Measurements from ENCODE around the gene RANBP1.

RANBP1 gene

DNA sequence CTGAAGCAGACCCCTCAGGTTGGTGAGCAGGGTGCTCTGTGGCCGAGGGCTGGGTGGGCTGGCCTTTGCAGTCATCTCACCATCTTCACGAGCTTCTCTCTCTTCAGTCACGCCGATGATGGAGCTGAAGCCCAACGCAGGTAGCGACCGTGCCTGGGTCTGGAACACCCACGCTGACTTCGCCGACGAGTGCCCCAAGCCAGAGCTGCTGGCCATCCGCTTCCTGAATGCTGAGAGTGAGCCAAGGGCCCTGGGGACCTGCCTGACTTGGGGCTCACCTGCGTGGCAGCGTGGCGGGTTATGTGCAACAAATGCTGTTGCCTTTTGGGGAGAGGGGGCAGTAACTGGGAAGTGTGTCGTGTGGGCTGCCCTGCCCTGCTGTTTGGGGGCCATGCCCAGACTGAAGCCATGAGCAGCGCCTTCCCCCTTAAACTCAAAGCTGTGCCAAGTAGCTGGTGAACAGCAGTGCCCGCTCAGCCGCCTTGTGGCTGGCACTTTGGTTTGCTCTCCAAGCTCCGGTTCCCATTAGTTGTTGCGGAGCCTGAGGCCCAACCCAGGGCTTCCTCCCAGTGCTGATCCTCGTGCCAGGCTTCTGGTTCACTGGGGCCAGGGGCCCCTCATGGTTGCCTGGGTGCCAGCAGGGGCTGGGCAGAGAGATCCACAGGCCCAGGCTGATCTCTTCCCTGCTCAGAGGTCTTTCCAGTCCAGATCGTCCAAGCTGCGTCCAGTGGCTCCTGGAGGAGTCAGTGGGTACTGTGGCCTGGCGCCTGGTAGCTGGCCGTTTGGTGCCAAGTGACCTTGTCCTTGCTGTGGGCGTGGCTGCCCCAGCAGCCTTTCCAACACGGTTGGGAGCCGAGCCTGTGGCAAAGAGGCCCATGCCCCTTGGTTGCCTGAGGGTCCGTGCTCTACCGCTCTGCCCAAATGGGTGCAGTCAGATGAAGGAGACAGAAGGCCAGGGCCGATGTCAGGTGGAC lies 9.6 kb downstream of the RANBP1 start:
- no peak for DNase-seq

DNA sequence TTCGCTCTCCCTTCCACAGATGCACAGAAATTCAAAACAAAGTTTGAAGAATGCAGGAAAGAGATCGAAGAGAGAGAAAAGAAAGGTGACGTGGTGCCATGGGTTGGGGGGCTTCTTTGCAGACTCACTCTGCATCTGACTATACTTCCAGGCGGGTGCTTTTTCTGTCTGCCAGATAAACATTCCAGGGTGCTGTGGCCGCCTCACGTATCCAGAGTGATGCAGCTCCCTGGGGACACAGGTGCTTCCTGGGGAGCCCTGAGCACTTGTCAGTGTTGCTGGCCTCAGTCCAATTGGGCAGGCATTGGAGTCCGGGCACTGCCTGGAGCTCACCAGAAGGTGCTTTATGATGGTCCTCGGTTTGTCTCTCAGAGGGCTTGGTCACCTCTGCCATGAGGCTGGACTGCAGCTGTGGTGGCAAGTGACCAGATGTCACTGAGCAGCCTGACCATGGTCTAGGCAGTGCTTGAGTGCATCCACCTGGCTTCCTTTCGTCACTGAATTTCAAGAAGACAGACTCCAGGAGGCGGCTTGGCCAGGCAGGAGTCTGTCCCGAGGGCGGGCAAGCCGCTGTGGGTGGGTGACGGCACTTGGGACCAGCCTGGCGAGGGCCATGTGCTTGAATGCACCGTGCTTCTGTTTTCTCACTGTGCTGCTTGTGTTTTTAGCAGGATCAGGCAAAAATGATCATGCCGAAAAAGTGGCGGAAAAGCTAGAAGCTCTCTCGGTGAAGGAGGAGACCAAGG lies 10.6 kb downstream of the RANBP1 start:
- no peak for DNase-seq

DNA sequence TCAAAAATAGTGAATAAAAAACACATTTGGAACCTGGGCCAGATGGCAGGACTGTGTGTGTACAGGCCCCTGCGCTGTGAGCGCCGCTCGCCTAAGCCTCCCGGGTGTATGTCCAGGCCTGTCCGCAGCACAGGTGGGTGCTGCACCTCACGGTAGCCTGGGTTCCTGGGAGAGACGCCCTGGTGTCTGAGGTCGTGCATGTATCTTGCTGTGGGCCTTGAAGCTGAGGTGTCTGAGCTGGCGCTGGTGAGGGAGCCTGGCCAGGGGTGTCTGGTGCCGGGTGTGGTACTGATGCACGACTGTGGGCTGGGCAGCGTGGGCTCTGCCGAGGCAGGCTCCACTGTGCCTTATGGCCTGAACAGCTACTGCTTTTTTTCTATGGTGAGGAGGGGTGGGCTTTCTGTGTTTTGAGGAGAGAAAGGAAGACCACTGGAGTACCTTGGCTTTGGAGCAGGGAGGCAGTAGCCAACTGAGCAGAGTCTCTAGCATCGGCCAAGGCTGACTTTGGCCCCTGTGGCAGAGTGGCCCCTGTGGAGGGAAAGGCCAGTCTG lies 11.5 kb downstream of the RANBP1 start:
- DNase-seq = no peak

DNA sequence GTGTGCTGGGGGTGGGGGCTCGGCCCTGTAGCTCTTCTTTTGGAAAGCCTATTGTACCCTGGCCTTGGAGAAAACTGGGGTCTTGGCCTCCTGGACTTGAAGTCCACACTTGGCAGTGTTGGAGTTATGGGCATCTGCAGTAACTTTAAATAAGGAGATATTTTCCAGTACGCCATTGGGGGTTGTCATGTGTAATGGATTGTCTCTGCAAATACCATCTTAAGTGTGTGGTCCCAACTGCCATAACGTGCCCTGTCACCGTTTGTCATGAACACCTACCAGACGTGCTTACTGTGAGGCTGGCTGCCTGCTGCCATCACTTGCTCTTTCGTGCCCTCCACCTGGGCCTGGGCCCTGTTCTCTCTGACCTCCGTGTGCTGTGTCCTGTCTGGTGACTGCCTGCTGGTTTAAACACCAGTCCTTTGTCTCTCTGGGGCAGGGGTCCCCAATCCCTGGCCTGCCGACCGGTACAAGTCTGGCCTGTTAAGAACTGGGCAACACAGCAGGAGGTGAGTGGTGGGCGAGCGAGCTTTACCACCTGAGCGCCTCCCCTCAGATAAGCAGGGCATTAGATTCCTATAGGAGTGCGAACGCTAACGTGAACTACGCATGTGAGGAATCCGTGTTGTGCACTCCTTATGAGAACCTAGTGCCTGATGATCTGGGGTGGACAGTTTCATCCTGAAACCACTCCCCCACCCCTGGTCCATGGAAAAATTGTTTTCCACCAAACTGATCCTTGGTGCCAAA lies 12.1 kb downstream of the RANBP1 start:
- DNase-seq = no peak

DNA sequence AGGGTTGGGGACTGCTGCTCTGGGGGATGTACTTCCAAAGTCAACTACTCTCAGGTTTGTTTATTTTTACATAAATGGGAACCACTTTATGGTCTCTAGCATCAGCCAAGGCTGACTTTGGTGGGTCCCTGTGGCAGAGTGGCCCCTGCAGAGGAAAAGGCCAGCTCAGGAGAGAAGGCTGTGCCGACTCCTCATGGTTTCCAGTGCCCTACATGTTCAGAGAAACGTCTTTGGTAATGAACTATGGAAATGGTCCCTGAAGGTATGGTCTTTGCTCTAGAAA lies 12.7 kb downstream of the RANBP1 start:
- no peak for DNase-seq

DNA sequence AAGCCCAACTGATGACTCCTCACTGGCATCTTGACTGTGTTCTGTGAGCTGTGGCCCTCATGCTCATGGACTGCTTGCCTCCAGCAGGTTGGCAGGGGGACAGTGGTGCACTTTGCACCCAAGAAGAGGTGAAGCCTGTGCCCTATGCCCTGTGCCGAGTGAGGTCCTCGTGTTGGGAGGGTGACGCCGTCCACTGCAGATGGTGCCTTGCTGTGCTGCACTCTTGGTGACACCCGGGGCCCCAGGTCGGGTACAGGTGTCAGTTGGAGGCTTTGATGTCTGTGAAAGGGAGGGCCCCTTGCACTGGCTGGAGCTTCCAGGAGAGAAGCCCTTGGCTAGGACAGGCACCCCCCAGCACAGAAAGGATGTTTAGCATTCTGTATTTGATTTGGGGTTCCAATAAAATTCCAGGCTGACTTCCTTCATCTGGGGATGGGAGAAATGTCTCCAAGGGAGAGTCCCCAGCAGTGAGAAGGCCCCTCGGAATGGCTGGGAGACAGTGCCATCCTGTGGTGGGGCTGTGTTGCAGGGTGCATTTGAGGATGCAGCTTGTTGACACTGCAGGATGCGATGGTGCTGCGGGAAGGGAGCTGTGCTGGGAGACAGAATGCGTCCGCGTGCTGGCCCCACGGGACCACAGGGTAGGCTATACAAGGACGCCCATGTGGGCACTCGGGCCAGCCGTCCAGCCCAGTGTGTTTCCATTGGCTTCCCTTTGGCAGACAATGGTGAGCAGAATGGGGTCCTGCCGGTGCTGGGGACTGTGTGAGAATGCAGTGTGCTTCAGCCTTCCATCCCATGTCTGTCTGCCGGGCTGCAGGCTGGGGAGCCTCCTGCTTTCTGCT lies 13.2 kb downstream of the RANBP1 start:
- DNase-seq = peak in 3 of 14 donors; percentile 5 to 34 (median 12)

DNA sequence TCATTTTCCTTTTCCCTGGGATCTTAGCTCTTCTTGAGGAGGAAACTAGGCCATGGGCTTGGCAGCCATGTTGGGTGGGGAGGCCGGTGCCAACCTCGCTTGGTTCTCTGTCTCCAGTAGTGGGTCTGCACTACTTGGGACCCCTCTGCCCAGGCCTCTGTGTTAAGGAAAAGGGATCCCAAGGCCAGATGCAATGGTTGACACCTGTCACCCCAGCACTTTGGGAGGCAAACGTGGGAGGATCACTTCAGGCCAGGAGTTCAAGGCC lies 13.8 kb downstream of the RANBP1 start:
- DNase-seq = no peak

DNA sequence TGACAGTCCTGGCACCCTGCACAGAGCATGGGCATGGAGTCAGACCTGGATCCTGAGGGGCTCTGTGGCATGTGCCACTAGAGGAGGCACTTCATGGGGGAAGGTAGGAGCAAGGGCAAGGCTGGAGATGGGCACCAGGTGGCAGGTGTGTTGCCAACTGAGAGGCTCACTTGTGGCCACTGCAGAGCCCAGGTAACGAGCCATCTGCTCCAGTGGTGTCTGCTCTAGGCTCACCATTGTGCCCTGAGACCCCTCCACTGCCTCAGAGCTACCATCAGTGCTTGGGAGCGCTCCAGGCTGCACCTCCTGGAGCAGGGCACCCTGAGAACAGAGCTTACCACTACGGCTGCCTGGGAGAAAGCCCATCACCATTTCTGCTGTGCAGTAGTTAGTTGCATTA lies 14.4 kb downstream of the RANBP1 start:
- DNase-seq = no peak

DNA sequence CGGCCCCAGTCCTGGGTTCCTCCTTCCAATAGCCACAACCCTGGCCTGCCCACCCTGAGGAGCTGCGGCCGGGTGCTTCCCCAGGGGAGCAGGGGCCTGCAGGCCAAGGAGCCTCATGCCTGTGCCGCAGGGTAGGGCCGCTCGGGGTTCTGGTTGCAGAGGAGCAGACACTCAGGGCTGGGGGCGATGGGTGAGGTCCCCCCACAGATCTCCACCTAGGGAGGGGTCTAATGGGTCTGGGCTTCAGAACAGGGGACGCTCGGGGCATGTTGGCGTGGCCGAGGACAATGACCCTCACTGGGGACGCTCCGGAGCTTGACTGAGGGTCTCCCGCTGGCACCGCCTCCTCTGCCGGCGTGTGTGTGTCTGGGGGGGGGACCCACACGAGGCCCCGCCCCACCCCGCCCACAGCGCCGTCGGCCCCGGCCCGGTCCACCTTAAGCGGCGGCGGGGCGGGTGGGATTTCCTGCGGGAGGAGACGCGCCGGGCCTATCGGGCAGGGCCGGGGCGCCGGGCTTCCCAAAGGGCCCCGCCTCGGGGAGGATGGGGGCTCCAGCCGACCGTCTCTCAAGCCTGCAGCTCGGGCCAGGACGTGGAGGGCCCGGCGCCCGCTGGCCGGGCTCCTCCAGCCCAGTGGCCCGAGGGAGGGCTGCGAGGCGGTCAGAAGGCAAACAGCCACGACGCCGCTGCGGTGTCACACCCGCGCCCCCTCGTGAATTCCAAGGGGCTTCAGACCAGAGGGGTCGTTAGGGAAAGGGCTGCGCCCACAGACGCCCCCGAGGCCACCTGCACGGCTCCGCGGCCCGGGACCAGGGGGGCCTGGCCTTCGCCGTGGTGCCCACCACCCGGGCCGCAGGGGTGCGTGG lies 15.1 kb downstream of the RANBP1 start:
- peak; percentile 23 to 86 (median 59) for DNase-seq

DNA sequence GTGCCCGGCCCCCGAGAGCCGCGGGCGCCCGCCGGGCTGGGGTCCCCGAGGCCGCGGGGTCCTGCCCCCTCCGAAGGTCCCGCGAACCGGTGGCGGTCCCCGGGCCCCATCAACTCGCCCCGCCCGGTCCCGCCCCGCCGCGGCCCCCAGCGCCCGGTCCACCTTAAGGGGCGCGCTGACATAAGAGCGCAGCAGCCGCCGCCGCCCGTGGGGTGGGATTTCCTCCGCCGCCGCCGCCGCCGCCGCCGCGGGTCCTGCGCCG lies 15.6 kb downstream of the RANBP1 start, which contains the start of gene ZDHHC8:
Gene ZDHHC8, plus strand, starts transcription at position 208 of the 262 bp plus-strand sequence. CDS start 144 bp downstream, outside the sequence.
- peak in 6 of 14 donors; percentile 24 to 68 (median 56) for DNase-seq

DNA sequence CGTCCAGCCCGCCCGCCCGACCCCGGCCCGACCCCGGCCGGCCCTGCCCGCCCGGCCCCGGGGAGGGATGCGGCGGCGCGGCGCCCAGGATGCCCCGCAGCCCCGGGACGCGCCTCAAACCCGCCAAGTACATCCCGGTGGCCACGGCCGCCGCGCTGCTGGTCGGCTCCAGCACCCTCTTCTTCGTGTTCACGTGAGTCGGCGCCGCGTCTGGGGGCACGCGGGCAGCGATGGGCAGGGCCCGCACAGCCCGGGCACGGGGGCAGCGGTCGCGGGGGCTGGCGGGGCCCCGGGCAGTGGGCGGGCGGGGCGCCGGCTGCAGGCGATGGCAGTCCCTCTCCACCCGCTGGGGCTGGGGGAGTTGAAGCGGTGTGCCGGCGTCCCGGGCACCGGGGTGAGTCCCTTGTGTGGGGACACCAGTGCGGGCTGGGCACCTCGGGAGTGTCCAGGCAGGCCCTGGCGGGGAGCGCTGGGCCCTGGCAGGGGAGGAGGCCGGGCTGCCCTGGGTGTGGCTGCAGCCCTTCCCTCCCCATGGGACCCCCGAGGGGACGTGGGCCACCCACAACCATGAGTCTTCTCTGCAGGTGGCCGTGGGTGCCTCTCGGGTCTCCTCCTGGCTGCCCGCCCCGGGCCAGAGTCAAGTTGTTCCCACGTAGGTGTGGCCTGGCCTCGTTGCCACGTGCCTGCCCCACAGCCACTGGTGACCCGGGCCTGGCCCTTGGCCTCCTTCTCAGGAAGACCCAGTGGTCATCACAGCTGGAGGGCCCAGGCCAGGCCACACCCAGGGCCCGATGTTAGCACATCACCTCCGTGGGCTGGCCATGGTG lies 16.2 kb downstream of the RANBP1 start:
- DNase-seq = peak in 3 of 14 donors; percentile 23 to 57 (median 39)

DNA sequence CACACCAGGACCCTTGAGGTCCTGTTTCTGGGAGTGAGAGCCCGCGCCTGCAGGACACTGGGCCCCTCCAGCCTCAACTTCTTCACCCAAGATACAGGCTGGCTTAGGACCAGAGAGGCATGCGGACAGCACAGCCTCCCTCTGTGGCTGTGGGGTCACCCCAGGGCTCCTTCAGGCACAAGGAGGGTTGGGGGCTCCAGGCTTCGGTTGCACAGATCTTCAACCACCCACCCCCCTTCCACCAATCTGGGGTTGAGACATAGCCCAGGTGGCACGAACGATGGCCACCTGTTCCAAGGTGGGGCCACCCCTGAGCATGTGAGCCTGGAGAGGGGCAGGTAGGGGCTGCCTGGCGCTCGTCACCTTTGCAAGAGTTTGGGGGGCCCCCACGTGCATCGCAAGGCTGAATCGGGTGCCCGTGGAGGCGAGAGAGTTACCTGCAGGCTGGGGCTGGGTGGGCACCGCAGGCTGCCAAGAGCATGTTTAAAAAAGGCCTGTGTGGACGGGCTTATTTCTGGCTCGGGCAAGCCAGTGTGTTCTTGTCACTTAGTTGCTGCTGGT lies 16.9 kb downstream of the RANBP1 start:
- DNase-seq = no peak

DNA sequence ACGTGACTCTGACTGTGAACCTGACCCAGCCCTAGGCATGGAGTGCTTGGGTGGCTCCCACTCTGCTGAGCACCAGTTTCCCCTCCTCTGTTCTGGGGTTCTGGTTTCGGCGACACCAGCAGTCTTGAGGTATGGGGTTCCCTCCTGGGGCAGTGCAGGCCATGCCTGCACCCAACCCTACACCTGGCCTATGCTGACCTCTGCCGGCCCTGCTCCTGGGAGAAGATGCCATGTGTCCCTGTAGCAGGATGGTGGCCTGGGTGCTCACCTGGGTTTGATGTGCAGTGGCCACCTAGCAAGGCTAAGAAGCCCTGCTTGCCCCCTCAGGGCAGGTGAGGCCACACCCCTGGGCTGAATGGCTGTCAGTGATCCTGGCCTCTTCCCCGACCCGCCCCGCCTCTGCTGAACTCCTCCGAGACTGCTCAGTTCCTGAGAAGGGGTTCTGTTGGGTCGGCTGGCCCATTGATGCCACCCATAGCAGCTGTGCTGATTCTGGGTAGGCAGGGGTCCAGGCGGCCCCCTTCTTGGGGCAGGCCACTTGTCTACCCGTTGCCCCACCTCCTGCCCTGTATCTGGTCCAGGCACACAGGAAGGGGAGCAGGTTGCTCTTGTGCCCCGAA lies 18.1 kb downstream of the RANBP1 start:
- no peak for DNase-seq

DNA sequence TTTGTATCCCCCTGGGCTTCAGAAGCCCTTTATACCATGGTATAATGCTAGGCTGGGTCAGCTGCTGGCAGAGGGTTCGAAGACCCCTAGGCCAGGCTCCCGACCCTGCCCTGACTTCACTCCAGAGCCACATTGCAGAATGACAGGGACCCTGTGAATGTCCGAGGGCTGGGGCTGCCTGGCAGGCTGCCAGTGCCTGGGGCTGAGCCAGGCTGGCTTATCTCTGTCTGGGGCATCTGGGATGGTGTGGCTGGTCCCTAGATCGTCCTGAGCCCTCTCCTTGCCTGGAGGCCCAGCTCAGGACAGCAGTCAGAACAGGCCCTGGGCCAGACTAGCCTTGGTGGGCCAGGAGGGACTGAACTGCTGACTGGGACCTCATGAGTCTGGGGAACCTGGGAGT lies 19.4 kb downstream of the RANBP1 start:
- DNase-seq = no peak

DNA sequence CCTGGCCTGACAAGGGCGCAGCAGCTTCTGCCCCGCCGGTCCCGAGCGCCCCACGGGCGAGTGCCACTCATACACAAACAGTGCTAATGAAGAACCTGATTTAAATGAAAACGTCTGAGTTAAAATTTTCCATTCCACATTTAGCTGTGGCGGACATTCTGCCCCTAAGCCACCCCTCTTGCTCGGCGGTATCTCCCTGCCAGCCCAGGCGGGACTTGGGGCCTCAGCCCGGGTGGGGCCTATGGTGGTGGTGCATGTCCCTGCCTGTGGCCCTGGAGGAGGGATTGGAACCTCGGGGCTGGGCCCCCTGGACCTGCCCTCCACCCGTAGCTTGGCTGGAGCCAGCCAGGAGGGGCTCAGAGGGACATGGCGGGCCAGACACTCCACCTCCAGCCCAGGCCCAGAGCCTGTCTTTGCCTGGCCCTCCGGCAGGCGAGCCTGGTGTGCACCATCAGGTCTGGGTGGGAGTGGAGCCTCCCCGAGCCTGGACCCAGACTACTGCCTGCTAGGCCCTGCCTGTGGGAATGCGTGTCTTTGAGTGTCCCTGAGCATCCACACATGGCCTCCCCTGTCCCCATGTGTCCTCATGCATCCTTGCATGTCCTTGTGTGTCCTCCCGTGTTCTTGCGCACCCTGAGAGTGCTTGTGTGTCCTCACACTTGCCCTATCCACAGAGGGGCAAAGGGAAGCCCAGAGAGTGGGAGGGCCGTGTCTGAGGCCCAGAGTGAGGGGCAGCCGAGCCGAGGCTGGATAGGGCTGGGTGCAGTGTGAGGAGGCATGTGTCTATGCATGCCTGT lies 20.1 kb downstream of the RANBP1 start:
- no peak for DNase-seq

DNA sequence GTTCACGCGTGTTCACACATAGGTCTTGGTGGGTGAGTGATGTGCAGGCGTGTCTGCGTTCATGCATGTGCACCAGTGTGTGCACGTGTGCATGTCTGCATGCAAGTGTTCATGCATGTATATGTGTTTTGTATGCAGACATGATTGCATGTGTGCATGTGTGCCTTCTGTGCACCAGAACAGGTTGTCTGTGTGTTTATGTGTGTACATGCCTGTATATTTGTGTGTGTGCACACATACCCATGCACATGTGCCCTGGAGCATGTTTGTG lies 20.6 kb downstream of the RANBP1 start:
- DNase-seq = no peak

DNA sequence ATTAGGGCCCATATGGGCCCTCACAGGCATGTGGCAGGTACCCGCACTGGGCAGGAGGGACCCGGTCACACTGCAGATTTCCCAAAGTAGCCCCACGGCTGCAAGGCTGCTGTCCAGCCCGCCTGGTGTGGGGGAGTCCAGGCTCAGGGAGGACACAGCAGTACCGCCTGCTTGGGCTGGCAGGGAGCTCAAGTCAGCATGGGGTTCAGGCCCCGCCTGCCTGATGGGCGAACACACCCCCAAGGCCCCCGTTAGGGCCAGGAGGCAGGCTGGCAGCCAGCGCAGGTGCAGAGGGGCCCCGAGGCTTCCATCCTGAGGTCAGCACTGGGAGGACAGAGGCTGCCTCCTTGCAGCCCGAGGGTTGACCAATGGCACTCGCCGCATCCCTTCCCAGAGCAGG lies 21.2 kb downstream of the RANBP1 start:
- DNase-seq = no peak

DNA sequence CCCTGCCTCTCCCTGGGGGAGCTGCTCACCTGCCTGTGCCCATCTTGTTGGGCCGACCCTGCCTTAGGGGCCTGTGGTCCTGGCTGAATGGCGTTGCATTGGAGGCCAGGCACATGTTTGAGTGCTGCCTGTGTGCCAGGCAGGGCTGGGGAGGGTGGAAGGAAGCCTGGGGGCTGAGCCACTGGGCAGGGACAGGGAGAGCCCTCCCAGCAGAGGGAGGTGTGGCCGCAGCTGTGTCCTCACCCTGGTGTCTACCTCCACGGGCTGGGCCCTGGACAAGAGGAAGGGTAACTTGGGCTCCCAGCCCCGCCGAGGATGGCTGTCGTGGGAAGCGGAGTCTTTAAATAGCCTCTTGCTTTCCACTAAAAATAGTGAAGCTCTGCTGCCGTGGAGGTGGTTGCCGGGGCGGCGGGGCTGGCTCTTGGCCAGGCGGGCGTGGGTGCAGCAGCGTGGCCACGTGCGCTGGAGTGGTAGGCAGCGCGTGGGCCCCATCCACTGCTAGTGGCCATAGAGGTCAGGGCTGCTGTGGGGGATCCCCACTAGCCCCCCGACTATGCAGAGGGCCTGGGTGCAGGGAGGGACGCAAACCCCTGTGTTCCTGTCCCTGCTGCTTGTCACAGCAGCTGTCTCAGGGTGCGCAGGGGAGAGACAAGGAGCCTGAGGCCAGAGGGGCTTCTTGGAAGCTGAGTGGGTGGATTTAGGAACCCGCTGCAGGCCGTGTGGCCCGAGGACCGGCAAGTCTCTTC lies 21.9 kb downstream of the RANBP1 start:
- peak in 1 of 14 donors; percentile 11 for DNase-seq
